Panc1 (cell line): ENCODE measurements around the gene KRTAP5-9. TPM values are rescaled to one million over a fixed set of nuclear protein-coding genes. Genes with fewer than 3 reads are reported as not detected.

Source experiments
- ATAC-seq: fragments of 200-7000 bp; cut with Tn5 transposase; 2 replicates; pipeline ENCODE4 v1.9.1; 2020; ENCODE audit warnings: mild to moderate bottlenecking, moderate library complexity
- BruUV-seq: library from RNA; stranded (reverse); fragments of 400-500 nt; replicated peaks from 2 replicates; lab custom pipeline; 2021; lab: Mats Ljungman, UMichigan
- CTCF ChIA-PET: fragments of 300-600 bp; sonication (Branson Sonifier 250); formaldehyde crosslinking; loops from one replicate; lab custom pipeline; 2022; ENCODE audit warnings: antibody characterized with exemption; lab: Charles Lee
- POLR2A ChIA-PET: fragments of 300-600 bp; sonication (Branson Sonifier 250); formaldehyde crosslinking; loops from one replicate; lab custom pipeline; 2022; ENCODE audit warnings: antibody characterized with exemption; lab: Charles Lee
- DNase-seq: peaks from one replicate; pipeline ENCODE4 v3.0.0-alpha.2; 2010; ENCODE audit warnings: low read depth, low spot score
- H3K27ac ChIP-seq: 2 replicates; pipeline ENCODE4 v1.5.1; 2011; ENCODE audit warnings: mild to moderate bottlenecking, low read length, inconsistent platforms
- H3K27me3 ChIP-seq: fragments of 200-500 bp; sonication (Bioruptor generic); 2 replicates; pipeline ENCODE4 v1.6.0; 2014; ENCODE audit warnings: low read length, inconsistent platforms; ENCODE audit not compliant: control insufficient read depth, insufficient read depth
- H3K36me3 ChIP-seq: fragments of 200-500 bp; sonication (Bioruptor generic); 2 replicates; pipeline ENCODE4 v1.5.1; 2014; ENCODE audit warnings: inconsistent platforms, mild to moderate bottlenecking, low read length, moderate library complexity; ENCODE audit not compliant: control insufficient read depth, insufficient read depth
- H3K4me1 ChIP-seq: 2 replicates; pipeline ENCODE4 v1.5.1; 2011; ENCODE audit warnings: inconsistent platforms, mild to moderate bottlenecking, low read length, moderate library complexity; ENCODE audit not compliant: control insufficient read depth, insufficient read depth
- H3K4me3 ChIP-seq, 2 experiments: 2 replicates each; pipeline ENCODE4 v1.5.1; 2011 to 2012; ENCODE audit warnings: low read depth in 2 of 2, low read length in 2 of 2, mild to moderate bottlenecking in 2 of 2, inconsistent platforms in 1 of 2, moderate library complexity in 1 of 2
- H3K9me3 ChIP-seq: fragments of 200-500 bp; sonication (Bioruptor generic); 2 replicates; pipeline ENCODE4 v1.5.1; 2014; ENCODE audit warnings: low read depth, mild to moderate bottlenecking, inconsistent platforms, low read length, moderate library complexity; ENCODE audit not compliant: control insufficient read depth, insufficient read depth
- CTCF ChIP-seq: fragments of 450-650 bp; IDR thresholded peaks from 2 replicates; pipeline ENCODE4 v1.5.1; 2017; ENCODE audit warnings: mild to moderate bottlenecking
- POLR2AphosphoS5 ChIP-seq: IDR thresholded peaks from 2 replicates; pipeline ENCODE4 v1.6.1; 2012; ENCODE audit warnings: mild to moderate bottlenecking, low read depth, low read length, moderate library complexity
- SIN3A ChIP-seq: IDR thresholded peaks from 2 replicates; pipeline ENCODE4 v1.6.1; 2012; ENCODE audit warnings: low read depth, mild to moderate bottlenecking, low read length, moderate library complexity, borderline replicate concordance; ENCODE audit not compliant: insufficient read depth
- TCF7L2 ChIP-seq: IDR thresholded peaks from 2 replicates; pipeline ENCODE4 v1.6.1; 2011; ENCODE audit warnings: mild to moderate bottlenecking, low read depth, low read length, inconsistent platforms
- in situ Hi-C: cut with HindIII; loops from 2 replicates; pipeline ENCODE4 v1.10.0; 2016; ENCODE audit warnings: low sequenced_read_pairs, low pct_unique_long_range_greater_than_20kb
- intact Hi-C: fragments of 100-400 bp; cut with micrococcal nuclease; formaldehyde crosslinking; loops from one replicate; pipeline ENCODE4 v1.10.0; 2022; ENCODE audit not compliant: unreplicated experiment
- total RNA-seq: library from RNA; stranded (reverse); gene quantifications from one replicate; pipeline ENCODE4 v1.2.1, GENCODE V29; 2021; ENCODE audit not compliant: unreplicated experiment
- TF ChIP-seq, protein P1 (sequence below), 2 experiments: IDR thresholded peaks; 2 replicates each; pipeline ENCODE4 v1.6.1; 2011 to 2012; ENCODE audit warnings: low read depth in 2 of 2, control low read depth in 1 of 2, low read length in 1 of 2, mild to moderate bottlenecking in 1 of 2, moderate library complexity in 1 of 2; ENCODE audit not compliant: insufficient read depth in 1 of 2

The KRTAP5-9 gene
- total RNA-seq, 1 experiment from 2014 or later, result not detected

DNA sequence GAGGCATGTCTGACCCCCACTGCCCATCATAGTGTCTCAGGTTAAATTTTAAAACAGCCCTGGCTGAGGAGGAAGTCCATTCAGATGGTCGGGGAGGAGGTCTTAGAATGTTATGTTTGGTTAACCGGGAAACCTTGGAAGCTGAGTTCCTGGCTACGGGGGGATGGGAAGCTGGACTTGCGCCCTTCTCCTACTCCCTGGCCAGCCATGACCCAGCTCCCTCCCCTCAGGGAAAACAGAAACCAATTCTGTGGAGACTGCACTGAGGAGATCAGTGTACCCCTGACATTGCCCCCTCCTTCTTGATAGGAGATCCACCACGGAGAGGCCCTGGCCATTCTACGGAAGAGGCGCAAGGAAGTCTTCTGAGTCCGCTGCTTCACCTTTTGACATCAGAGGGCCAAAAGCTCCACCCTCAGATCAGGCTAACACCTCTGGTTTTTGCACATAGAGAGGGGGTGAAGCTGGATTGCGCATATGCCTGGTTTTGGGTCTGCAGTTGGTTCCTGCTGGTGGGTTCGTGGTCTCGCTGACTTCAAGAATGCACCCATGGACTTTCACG, 2.7 kb upstream of the KRTAP5-9 start:
- Histone ChIP-seq H3K4me1 (no peaks in the 10 kb centered on the region), H3K36me3 (no peaks in the 10 kb centered on the region), H3K4me3 (no peak overlapping the region), H3K9me3 (no peaks in the 10 kb centered on the region), H3K27me3 (peaks cover 2% of the 10 kb centered on the region; the same call in 1 of the 2 replicates), H3K27ac (no peak overlapping the region)
- in situ Hi-C loops (no loop called here), intact Hi-C loops (no loop called here)
- no peak for DNase-seq
- ChIA-PET POLR2A (no interaction called here), CTCF (no interaction called here)
- ATAC-seq, result no peak
- BruUV-seq, result no TSS peak
- no peak for TF ChIP-seq SIN3A
- no peak for TF ChIP-seq CTCF

DNA sequence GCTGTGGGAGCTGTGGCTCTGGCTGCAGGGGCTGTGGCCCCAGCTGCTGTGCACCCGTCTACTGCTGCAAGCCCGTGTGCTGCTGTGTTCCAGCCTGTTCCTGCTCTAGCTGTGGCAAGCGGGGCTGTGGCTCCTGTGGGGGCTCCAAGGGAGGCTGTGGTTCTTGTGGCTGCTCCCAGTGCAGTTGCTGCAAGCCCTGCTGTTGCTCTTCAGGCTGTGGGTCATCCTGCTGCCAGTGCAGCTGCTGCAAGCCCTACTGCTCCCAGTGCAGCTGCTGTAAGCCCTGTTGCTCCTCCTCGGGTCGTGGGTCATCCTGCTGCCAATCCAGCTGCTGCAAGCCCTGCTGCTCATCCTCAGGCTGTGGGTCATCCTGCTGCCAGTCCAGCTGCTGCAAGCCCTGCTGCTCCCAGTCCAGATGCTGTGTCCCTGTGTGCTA, 514 bp downstream of the KRTAP5-9 start:
- CTCF ChIA-PET, result interaction anchor here (1.0 kb wide), 1 partner anchor 31 kb away, joined by 3 read pairs; no protein-coding TSS in a partner anchor

More for the DNA sequence above, 514 bp downstream of the KRTAP5-9 start:
- in situ Hi-C loops (no loop called here), intact Hi-C loops (no loop called here)
- TF ChIP-seq TCF7L2 (no peak), CTCF (no peak), SIN3A (no peak), POLR2AphosphoS5 (no peak)
- TF ChIP-seq, protein P1, sequence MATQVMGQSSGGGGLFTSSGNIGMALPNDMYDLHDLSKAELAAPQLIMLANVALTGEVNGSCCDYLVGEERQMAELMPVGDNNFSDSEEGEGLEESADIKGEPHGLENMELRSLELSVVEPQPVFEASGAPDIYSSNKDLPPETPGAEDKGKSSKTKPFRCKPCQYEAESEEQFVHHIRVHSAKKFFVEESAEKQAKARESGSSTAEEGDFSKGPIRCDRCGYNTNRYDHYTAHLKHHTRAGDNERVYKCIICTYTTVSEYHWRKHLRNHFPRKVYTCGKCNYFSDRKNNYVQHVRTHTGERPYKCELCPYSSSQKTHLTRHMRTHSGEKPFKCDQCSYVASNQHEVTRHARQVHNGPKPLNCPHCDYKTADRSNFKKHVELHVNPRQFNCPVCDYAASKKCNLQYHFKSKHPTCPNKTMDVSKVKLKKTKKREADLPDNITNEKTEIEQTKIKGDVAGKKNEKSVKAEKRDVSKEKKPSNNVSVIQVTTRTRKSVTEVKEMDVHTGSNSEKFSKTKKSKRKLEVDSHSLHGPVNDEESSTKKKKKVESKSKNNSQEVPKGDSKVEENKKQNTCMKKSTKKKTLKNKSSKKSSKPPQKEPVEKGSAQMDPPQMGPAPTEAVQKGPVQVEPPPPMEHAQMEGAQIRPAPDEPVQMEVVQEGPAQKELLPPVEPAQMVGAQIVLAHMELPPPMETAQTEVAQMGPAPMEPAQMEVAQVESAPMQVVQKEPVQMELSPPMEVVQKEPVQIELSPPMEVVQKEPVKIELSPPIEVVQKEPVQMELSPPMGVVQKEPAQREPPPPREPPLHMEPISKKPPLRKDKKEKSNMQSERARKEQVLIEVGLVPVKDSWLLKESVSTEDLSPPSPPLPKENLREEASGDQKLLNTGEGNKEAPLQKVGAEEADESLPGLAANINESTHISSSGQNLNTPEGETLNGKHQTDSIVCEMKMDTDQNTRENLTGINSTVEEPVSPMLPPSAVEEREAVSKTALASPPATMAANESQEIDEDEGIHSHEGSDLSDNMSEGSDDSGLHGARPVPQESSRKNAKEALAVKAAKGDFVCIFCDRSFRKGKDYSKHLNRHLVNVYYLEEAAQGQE (IDR thresholded peaks at IDR 0.05; ENCODE audit: insufficient read depth in 1 of 2, low read depth in 2 of 2, low read length in 1 of 2), result no peak
- Histone ChIP-seq H3K4me1 (no peaks in the 10 kb centered on the region), H3K27me3 (peaks cover 9% of the 10 kb centered on the region; the same call in 1 of the 2 replicates), H3K4me3 (no peak overlapping the region), H3K36me3 (no peaks in the 10 kb centered on the region), H3K27ac (no peak overlapping the region), H3K9me3 (no peaks in the 10 kb centered on the region)
- ATAC-seq (no peak), DNase-seq (no peak)
- BruUV-seq, result no TSS peak
- POLR2A ChIA-PET, result no interaction called here
